Endothelial cell of umbilical vein (primary cell): ENCODE results near the gene CAND2. TPM values are rescaled to one million over a fixed set of nuclear protein-coding genes. Genes with fewer than 3 reads are reported as not detected.

ENCODE experiments used
- BruUV-seq: library from RNA; stranded (reverse); fragments of 400-500 nt; replicated peaks from 2 replicates; lab custom pipeline; 2021; lab: Mats Ljungman, UMichigan
- CTCF ChIA-PET: fragments of 300-600, 350-600 bp; sonication (Branson Sonifier 250); formaldehyde crosslinking; loops from one replicate; lab custom pipeline; 2021; ENCODE audit warnings: antibody characterized with exemption, inconsistent platforms; lab: Charles Lee
- POLR2A ChIA-PET: fragments of 300-600, 350-600 bp; sonication (Branson Sonifier 250); formaldehyde crosslinking; loops from one replicate; lab custom pipeline; 2021; ENCODE audit warnings: antibody characterized with exemption, inconsistent platforms; lab: Charles Lee
- DNase-seq: peaks from one replicate; pipeline ENCODE4 v3.0.0-alpha.2; 2011; ENCODE audit warnings: low read depth, low spot score
- FAIRE-seq: peaks from 2 replicates; lab custom pipeline; 2011; peaks lifted over from hg19 to GRCh38; lab: Jason Lieb, UNC
- H2AFZ ChIP-seq: 2 replicates; pipeline ENCODE4 v1.6.0; 2012; ENCODE audit warnings: low read depth, low read length, control low read depth, inconsistent platforms
- H3K27ac ChIP-seq: 2 replicates; pipeline ENCODE4 v1.5.1; 2011; ENCODE audit warnings: low read depth, mild to moderate bottlenecking, control low read depth, low read length, moderate library complexity; ENCODE audit not compliant: insufficient read depth
- H3K27me3 ChIP-seq, 2 experiments: 2 replicates each; pipeline versions ENCODE4 v1.6.0 to v1.6.1; 2011; ENCODE audit warnings: low read length in 2 of 2, mixed read lengths in 1 of 2; ENCODE audit not compliant: control insufficient read depth in 2 of 2, insufficient read depth in 2 of 2
- H3K36me3 ChIP-seq, 2 experiments: 2 replicates in 1 of 2; 3 replicates in 1 of 2; pipeline ENCODE4 v1.5.1; 2011; ENCODE audit warnings: low read length in 2 of 2, mild to moderate bottlenecking in 1 of 2, moderate library complexity in 1 of 2; ENCODE audit not compliant: control insufficient read depth in 2 of 2, insufficient read depth in 2 of 2; ENCODE audit errors: extremely low read depth in 1 of 2
- H3K4me1 ChIP-seq: 3 replicates; pipeline ENCODE4 v1.5.1; 2011; ENCODE audit warnings: mild to moderate bottlenecking, low read length; ENCODE audit not compliant: control insufficient read depth, insufficient read depth; ENCODE audit errors: extremely low read depth
- H3K4me2 ChIP-seq: 2 replicates; pipeline ENCODE4 v1.6.1; 2011; ENCODE audit warnings: low read length, control low read depth, mixed read lengths; ENCODE audit not compliant: insufficient read depth
- H3K4me3 ChIP-seq, 3 experiments: fragments of 200-600 bp in 1 of 3; sonication (generic), shearing (Covaris generic) in 1 of 3; replicated peaks in 1 of 3; 2 replicates each; pipeline ENCODE4 v1.5.1; 2011 to 2016; ENCODE audit warnings: control low read depth in 3 of 3, low read length in 3 of 3, mild to moderate bottlenecking in 2 of 3, inconsistent platforms in 1 of 3, low read depth in 1 of 3, moderate library complexity in 1 of 3; ENCODE audit not compliant: insufficient read depth in 1 of 3
- H3K79me2 ChIP-seq: 2 replicates; pipeline ENCODE4 v1.6.0; 2012; ENCODE audit warnings: low read length, inconsistent platforms; ENCODE audit not compliant: control insufficient read depth, insufficient read depth
- H3K9ac ChIP-seq: replicated peaks from 2 replicates; pipeline ENCODE3; 2011; ENCODE audit warnings: low read length, control low read depth; ENCODE audit not compliant: insufficient read depth; ENCODE audit errors: extremely low read depth
- H3K9me1 ChIP-seq: replicated peaks from 3 replicates; pipeline ENCODE4 v1.6.0; 2011; ENCODE audit warnings: mild to moderate bottlenecking, low read length; ENCODE audit not compliant: control insufficient read depth, insufficient read depth; ENCODE audit errors: extremely low read depth
- H3K9me3 ChIP-seq: replicated peaks from 2 replicates; pipeline ENCODE4 v1.5.1; 2012; ENCODE audit warnings: low read length, inconsistent platforms; ENCODE audit not compliant: control insufficient read depth, insufficient read depth
- H4K20me1 ChIP-seq: replicated peaks from 2 replicates; pipeline ENCODE3; 2011; ENCODE audit warnings: mild to moderate bottlenecking, low read length; ENCODE audit not compliant: control insufficient read depth, insufficient read depth; ENCODE audit errors: extremely low read depth
- EZH2 ChIP-seq: IDR thresholded peaks from 2 replicates; pipeline ENCODE4 v1.6.1; 2012; ENCODE audit warnings: borderline replicate concordance, low read depth, mild to moderate bottlenecking, moderate library complexity, low read length, inconsistent platforms; ENCODE audit not compliant: severe bottlenecking
- FOS ChIP-seq: IDR thresholded peaks from 2 replicates; pipeline ENCODE4 v1.6.1; 2011; ENCODE audit warnings: mild to moderate bottlenecking, low read length, moderate library complexity, borderline replicate concordance; ENCODE audit not compliant: insufficient read depth
- GATA2 ChIP-seq: IDR thresholded peaks from 2 replicates; pipeline ENCODE4 v1.7.0; 2011; ENCODE audit warnings: low read depth, mild to moderate bottlenecking, moderate library complexity, mixed read lengths, low read length; ENCODE audit not compliant: insufficient read length, insufficient read depth
- JUN ChIP-seq: IDR thresholded peaks from 2 replicates; pipeline ENCODE4 v1.6.1; 2011; ENCODE audit warnings: borderline replicate concordance, low read depth; ENCODE audit not compliant: insufficient read length, insufficient read depth
- MYC ChIP-seq: IDR thresholded peaks from one replicate; pipeline ENCODE4 v1.6.1; 2011; ENCODE audit warnings: mild to moderate bottlenecking, low read depth, low read length
- POLR2A ChIP-seq: IDR thresholded peaks from 2 replicates; pipeline ENCODE4 v1.6.1; 2012; ENCODE audit warnings: low read depth, mild to moderate bottlenecking, control low read depth, low read length
- POLR2AphosphoS5 ChIP-seq: IDR thresholded peaks from 2 replicates; pipeline ENCODE4 v1.6.1; 2012; ENCODE audit warnings: low read depth, mild to moderate bottlenecking, control low read depth, low read length, moderate library complexity; ENCODE audit not compliant: insufficient read depth
- dilution Hi-C: fragments of 300-500 bp; cut with MboI; formaldehyde crosslinking; loops from one replicate; pipeline ENCODE4 v1.15.0; 2019; ENCODE audit warnings: low sequenced_read_pairs; ENCODE audit not compliant: extremely low pct_ligation_motif_present
- intact Hi-C: fragments of 100-400 bp; cut with micrococcal nuclease; formaldehyde crosslinking; loops from one replicate; pipeline ENCODE4 v1.10.0; 2022
- polyA plus RNA-seq, 4 experiments: library from polyadenylated mRNA; depleted of rRNA in 3 of 4; stranded (reverse) in 3 of 4; unstranded in 1 of 4; fragments of >200 nt; gene quantifications; 2 replicates each; pipeline versions ENCODE4 v1.2.1 to v1.2.3, GENCODE V29; 2011 to 2012; ENCODE audit warnings: missing spikeins in 1 of 4
- total RNA-seq: library from RNA; stranded (reverse); gene quantifications from 2 replicates; pipeline ENCODE4 v1.2.3, GENCODE V29; 2021
- TF ChIP-seq, protein P1 (sequence below), 2 donors: IDR thresholded peaks; 1 replicate in 1 of 2; 2 replicates in 1 of 2; pipeline ENCODE4 v1.5.1; 2011; ENCODE audit warnings: low read length in 2 of 2, mild to moderate bottlenecking in 2 of 2, moderate library complexity in 2 of 2, control low read depth in 1 of 2, inconsistent platforms in 1 of 2, low read depth in 1 of 2; ENCODE audit not compliant: insufficient read depth in 1 of 2; ENCODE audit errors: extremely low read depth in 1 of 2
- TF ChIP-seq, protein P2 (sequence below): IDR thresholded peaks from 2 replicates; pipeline ENCODE4 v1.6.1; 2011; ENCODE audit not compliant: insufficient read depth, insufficient read length

The CAND2 gene
- total and polyA plus RNA-seq, 2 donors (not counting 3 experiments of a cell fraction or from before 2014, with no cell fraction given), result 7.1 to 11.0 TPM

DNA sequence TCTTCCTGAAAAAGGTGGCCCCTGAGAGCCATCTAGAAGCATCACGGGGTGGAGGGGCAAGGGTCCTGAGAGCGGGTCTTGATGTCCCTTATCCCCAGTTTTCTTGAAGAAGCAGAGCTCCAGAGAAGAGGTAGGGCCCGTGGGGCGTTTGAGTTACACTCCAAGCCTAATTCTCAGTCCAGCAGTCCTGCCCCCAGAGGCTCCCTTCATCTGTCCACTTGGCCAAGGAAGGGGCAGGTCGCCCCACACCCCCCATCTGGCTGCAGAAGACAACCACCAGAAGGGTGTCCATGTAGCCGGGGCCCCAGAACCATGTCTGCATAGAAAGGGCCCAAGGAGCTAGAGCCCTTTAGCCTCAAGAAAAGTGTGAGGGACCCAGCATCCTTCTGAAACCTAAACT is 70.4 kb downstream of the CAND2 start:
- dilution Hi-C loops, result no loop called here
- no peak overlapping the region for H2AFZ ChIP-seq
- no peaks in the 10 kb centered on the region for H3K36me3 ChIP-seq
- DNase-seq (no peak), FAIRE-seq (no peak)
- no peaks in the 10 kb centered on the region for H3K9me3 ChIP-seq
- BruUV-seq, result no TSS peak
- POLR2A ChIA-PET, result no interaction called here
- no peak overlapping the region for H3K4me2 ChIP-seq
- H3K9ac ChIP-seq, result no peak overlapping the region
- TF ChIP-seq MYC (no peak), POLR2AphosphoS5 (no peak), JUN (no peak), EZH2 (no peak), FOS (no peak), GATA2 (no peak), POLR2A (no peak)
- TF ChIP-seq, protein P1, sequence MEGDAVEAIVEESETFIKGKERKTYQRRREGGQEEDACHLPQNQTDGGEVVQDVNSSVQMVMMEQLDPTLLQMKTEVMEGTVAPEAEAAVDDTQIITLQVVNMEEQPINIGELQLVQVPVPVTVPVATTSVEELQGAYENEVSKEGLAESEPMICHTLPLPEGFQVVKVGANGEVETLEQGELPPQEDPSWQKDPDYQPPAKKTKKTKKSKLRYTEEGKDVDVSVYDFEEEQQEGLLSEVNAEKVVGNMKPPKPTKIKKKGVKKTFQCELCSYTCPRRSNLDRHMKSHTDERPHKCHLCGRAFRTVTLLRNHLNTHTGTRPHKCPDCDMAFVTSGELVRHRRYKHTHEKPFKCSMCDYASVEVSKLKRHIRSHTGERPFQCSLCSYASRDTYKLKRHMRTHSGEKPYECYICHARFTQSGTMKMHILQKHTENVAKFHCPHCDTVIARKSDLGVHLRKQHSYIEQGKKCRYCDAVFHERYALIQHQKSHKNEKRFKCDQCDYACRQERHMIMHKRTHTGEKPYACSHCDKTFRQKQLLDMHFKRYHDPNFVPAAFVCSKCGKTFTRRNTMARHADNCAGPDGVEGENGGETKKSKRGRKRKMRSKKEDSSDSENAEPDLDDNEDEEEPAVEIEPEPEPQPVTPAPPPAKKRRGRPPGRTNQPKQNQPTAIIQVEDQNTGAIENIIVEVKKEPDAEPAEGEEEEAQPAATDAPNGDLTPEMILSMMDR (IDR thresholded peaks at IDR 0.05; ENCODE audit: extremely low read depth in 1 of 2, insufficient read depth in 1 of 2, low read depth in 1 of 2, low read length in 2 of 2), result no peak
- TF ChIP-seq, protein P2, sequence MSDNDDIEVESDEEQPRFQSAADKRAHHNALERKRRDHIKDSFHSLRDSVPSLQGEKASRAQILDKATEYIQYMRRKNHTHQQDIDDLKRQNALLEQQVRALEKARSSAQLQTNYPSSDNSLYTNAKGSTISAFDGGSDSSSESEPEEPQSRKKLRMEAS, result no peak
- H3K27ac ChIP-seq, result no peak overlapping the region
- no peaks in the 10 kb centered on the region for H3K9me1 ChIP-seq
- no peak overlapping the region for H3K4me3 ChIP-seq
- H3K4me1 ChIP-seq, result no peaks in the 10 kb centered on the region
- intact Hi-C loops, result no loop called here
- CTCF ChIA-PET, result interaction anchor here (1.0 to 8.0 kb wide), 7 partner anchors 22 to 129 kb away, joined by 3 to 101 read pairs (median 13); partner anchors contain the start of gene RPL32
- no peaks in the 10 kb centered on the region for H3K79me2 ChIP-seq
- H3K27me3 ChIP-seq, result no peaks in the 10 kb centered on the region
- no peaks in the 10 kb centered on the region for H4K20me1 ChIP-seq
